HEK293T (cell line): ENCODE results near the gene TOR4A.

Source experiments
- CTCF ChIA-PET: fragments of 350-600 bp; formaldehyde crosslinking; extraction: SDS; loops from one replicate; lab custom pipeline; 2021; ENCODE audit warnings: antibody characterized with exemption, inconsistent platforms; lab: Yijun Ruan, JAX
- POLR2A ChIA-PET: fragments of 350-600 bp; formaldehyde crosslinking; extraction: SDS; loops from one replicate; lab custom pipeline; 2020; ENCODE audit warnings: antibody characterized with exemption, inconsistent platforms; lab: Yijun Ruan, JAX
- DNase-seq: peaks from one replicate; pipeline ENCODE4 v3.0.0; 2012; ENCODE audit warnings: mixed read lengths; ENCODE audit errors: extremely low spot score
- ARNT ChIP-seq: fragments of 450-650 bp; IDR thresholded peaks from 2 replicates; pipeline ENCODE4 v1.6.1; 2017; ENCODE audit warnings: mild to moderate bottlenecking
- BHLHE40 ChIP-seq: fragments of 450-650 bp; IDR thresholded peaks from 2 replicates; pipeline ENCODE4 v1.6.1; 2016; ENCODE audit warnings: mild to moderate bottlenecking, moderate library complexity, borderline replicate concordance
- CTBP1 ChIP-seq: fragments of 450-650 bp; IDR thresholded peaks from 2 replicates; pipeline ENCODE4 v1.6.1; 2016; ENCODE audit warnings: borderline replicate concordance
- ELF4 ChIP-seq: fragments of 450-650 bp; IDR thresholded peaks from 2 replicates; pipeline ENCODE4 v1.6.1; 2017; ENCODE audit warnings: antibody characterized with exemption
- FOXA1 ChIP-seq: fragments of 450-650 bp; IDR thresholded peaks from 2 replicates; pipeline ENCODE4 v1.6.1; 2016; ENCODE audit warnings: mild to moderate bottlenecking
- FOXK2 ChIP-seq: fragments of 450-650 bp; IDR thresholded peaks from 2 replicates; pipeline ENCODE4 v1.6.1; 2016; ENCODE audit warnings: mild to moderate bottlenecking
- FOXM1 ChIP-seq: fragments of 450-650 bp; IDR thresholded peaks from 2 replicates; pipeline ENCODE4 v1.6.1; 2017; ENCODE audit warnings: mild to moderate bottlenecking, borderline replicate concordance
- HDGF ChIP-seq: fragments of 450-650 bp; IDR thresholded peaks from 2 replicates; pipeline ENCODE4 v1.6.1; 2017; ENCODE audit warnings: antibody characterized with exemption, borderline replicate concordance
- L3MBTL2 ChIP-seq: fragments of 450-650 bp; conservative IDR thresholded peaks from 2 replicates; pipeline ENCODE4 v1.6.1; 2016; ENCODE audit warnings: mild to moderate bottlenecking
- LEF1 ChIP-seq: fragments of 450-650 bp; IDR thresholded peaks from 2 replicates; pipeline ENCODE4 v1.6.1; 2017; ENCODE audit warnings: mild to moderate bottlenecking, borderline replicate concordance
- NFRKB ChIP-seq: fragments of 450-650 bp; IDR thresholded peaks from 2 replicates; pipeline ENCODE4 v1.6.1; 2016; ENCODE audit warnings: mild to moderate bottlenecking, moderate library complexity
- SP1 ChIP-seq: fragments of 450-650 bp; IDR thresholded peaks from 2 replicates; pipeline ENCODE4 v1.6.1; 2017
- SUZ12 ChIP-seq: fragments of 450-650 bp; IDR thresholded peaks from 2 replicates; pipeline ENCODE4 v1.6.1; 2016; ENCODE audit warnings: mild to moderate bottlenecking
- TARDBP ChIP-seq: fragments of 450-650 bp; IDR thresholded peaks from 2 replicates; pipeline ENCODE4 v1.6.1; 2016
- ZNF384 ChIP-seq: fragments of 450-650 bp; IDR thresholded peaks from 2 replicates; pipeline ENCODE4 v1.6.1; 2016
- TF ChIP-seq, protein P1 (sequence below): fragments of 450-650 bp; IDR thresholded peaks from 2 replicates; pipeline ENCODE4 v1.6.1; 2016

Gene TOR4A

GRCh38 chr9:137230705-137231371 is 46.7 kb upstream of the TOR4A start, which contains the start of gene SLC34A3:
Gene SLC34A3, plus strand, starts transcription at chr9:137230901. Its CDS starts 802 bp downstream, at chr9:137231703.
- TF ChIP-seq NFRKB = no peak
- TF ChIP-seq FOXM1 = no peak
- TF ChIP-seq SP1 = no peak
- no peak for TF ChIP-seq L3MBTL2
- no peak for TF ChIP-seq ARNT
- no peak for TF ChIP-seq TARDBP
- TF ChIP-seq ZNF384 = no peak
- TF ChIP-seq SUZ12 = no peak
- no peak for TF ChIP-seq HDGF
- TF ChIP-seq, protein P1, sequence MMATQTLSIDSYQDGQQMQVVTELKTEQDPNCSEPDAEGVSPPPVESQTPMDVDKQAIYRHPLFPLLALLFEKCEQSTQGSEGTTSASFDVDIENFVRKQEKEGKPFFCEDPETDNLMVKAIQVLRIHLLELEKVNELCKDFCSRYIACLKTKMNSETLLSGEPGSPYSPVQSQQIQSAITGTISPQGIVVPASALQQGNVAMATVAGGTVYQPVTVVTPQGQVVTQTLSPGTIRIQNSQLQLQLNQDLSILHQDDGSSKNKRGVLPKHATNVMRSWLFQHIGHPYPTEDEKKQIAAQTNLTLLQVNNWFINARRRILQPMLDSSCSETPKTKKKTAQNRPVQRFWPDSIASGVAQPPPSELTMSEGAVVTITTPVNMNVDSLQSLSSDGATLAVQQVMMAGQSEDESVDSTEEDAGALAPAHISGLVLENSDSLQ = no peak
- TF ChIP-seq LEF1 = no peak
- no peak for TF ChIP-seq BHLHE40
- TF ChIP-seq CTBP1 = no peak
- POLR2A ChIA-PET = no interaction called here
- DNase-seq = no peak
- CTCF ChIA-PET = no interaction called here

- ChIA-PET CTCF (no interaction called here), POLR2A (no interaction called here)
- DNase-seq = no peak
- TF ChIP-seq HDGF (no peak), ELF4 (no peak), TARDBP (no peak), SP1 (no peak), ARNT (no peak), CTBP1 (no peak), FOXM1 (no peak), LEF1 (no peak), FOXK2 (no peak), FOXA1 (no peak), BHLHE40 (no peak), L3MBTL2 (no peak), SUZ12 (no peak), NFRKB (no peak), ZNF384 (no peak)
- TF ChIP-seq, protein P1 = no peak
Observed at GRCh38 chr9:137231372-137232039, 46.0 kb upstream of the TOR4A start.

GRCh38 chr9:137232101-137232500 is 45.4 kb upstream of the TOR4A start:
- ChIA-PET POLR2A (no interaction called here), CTCF (no interaction called here)
- DNase-seq = no peak

GRCh38 chr9:137232510-137232909 is 45.0 kb upstream of the TOR4A start:
- TF ChIP-seq CTBP1 (no peak), TARDBP (no peak), BHLHE40 (no peak), FOXK2 (no peak), ELF4 (no peak), NFRKB (no peak), ZNF384 (no peak), ARNT (no peak), FOXM1 (no peak), SP1 (no peak), SUZ12 (no peak), L3MBTL2 (no peak), HDGF (no peak), LEF1 (no peak), FOXA1 (no peak)
- TF ChIP-seq, protein P1 = no peak
- ChIA-PET POLR2A (no interaction called here), CTCF (no interaction called here)
- no peak for DNase-seq

More at GRCh38 chr9:137232101-137232500, 45.4 kb upstream of the TOR4A start:
- TF ChIP-seq CTBP1 = no peak
- TF ChIP-seq FOXA1 = no peak
- TF ChIP-seq LEF1 = no peak
- no peak for TF ChIP-seq FOXM1
- TF ChIP-seq BHLHE40 = no peak
- no peak for TF ChIP-seq NFRKB
- no peak for TF ChIP-seq ARNT
- TF ChIP-seq ZNF384 = no peak
- no peak for TF ChIP-seq L3MBTL2
- TF ChIP-seq TARDBP = no peak

- no peak for DNase-seq
- ChIA-PET POLR2A (no interaction called here), CTCF (no interaction called here)
- TF ChIP-seq, protein P1 = no peak
- no peak for TF ChIP-seq ZNF384
- no peak for TF ChIP-seq FOXK2
Observed at GRCh38 chr9:137233143-137233980, 44.2 kb upstream of the TOR4A start.
